ENCODE measurements around the gene NLRP1.

GRCh38 chr17:5557485-5557884 is 26.8 kb downstream of the NLRP1 start:
- TF ChIP-seq POLR2AphosphoS5 (IDR thresholded peaks at IDR 0.05; ENCODE audit: insufficient read depth, low read depth, low read length), result no peak
- no peak for TF ChIP-seq CTCF (IDR thresholded peaks at IDR 0.05; ENCODE audit: extremely low read depth in 1 of 2, insufficient read depth in 1 of 2, low read depth in 1 of 2, low read length in 2 of 2)
- TF ChIP-seq MAX (IDR thresholded peaks at IDR 0.05; ENCODE audit: insufficient read depth, insufficient read length), result no peak
- no peak for TF ChIP-seq POLR2A (IDR thresholded peaks at IDR 0.05; ENCODE audit: low read depth, low read length)
- no peak for TF ChIP-seq EZH2 (IDR thresholded peaks at IDR 0.05; ENCODE audit: borderline replicate concordance, low read depth, low read length, severe bottlenecking)
- TF ChIP-seq MYC (IDR thresholded peaks at IDR 0.05; ENCODE audit: low read depth, low read length), result no peak
- peak; percentile 40 for TF ChIP-seq FOS (IDR thresholded peaks at IDR 0.05; ENCODE audit: borderline replicate concordance, insufficient read depth, low read length)
- peak; percentile 26 for TF ChIP-seq JUN (IDR thresholded peaks at IDR 0.05; ENCODE audit: borderline replicate concordance, insufficient read depth, insufficient read length, low read depth)
- TF ChIP-seq GATA2 (IDR thresholded peaks at IDR 0.05; ENCODE audit: insufficient read depth, insufficient read length, low read depth, low read length), result no peak

All from endothelial cell of umbilical vein (primary cell).